HG03175 (cell line): ENCODE measurements around the gene NOS1AP.
"Not testable (repeated sequence)": the region's sequence is repeated elsewhere in the genome, so short reads cannot be mapped to it uniquely, and the experiment has no call there.

Experiments used
- ATAC-seq: cut with Tn5 transposase; IDR thresholded peaks from one replicate; pipeline ENCODE4 v1.9.1; 2021; ENCODE audit warnings: mild to moderate bottlenecking, moderate library complexity; ENCODE audit not compliant: unreplicated experiment

NOS1AP gene

DNA sequence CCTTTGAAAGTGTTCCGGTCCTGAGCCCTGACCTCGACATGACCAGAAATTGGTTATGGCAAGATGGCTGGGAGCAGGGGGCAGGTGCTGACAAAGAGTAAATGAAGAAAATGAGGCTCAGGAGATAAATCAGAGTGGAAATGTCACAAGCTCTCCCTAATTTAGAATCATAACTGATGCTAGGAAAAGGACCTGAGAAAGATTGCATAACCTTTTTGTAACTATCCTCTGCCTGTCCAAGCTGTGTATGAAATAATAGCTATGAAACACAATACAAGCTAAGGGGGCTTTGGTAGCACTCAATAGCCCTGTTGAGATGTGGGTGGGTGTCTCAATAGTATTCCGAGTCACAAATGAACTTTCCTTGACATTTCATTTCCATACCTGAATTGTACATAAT lies 12.9 kb upstream of the NOS1AP start:
- ATAC-seq: no peak

GRCh38 chr1:162059721-162060120 lies 9.8 kb upstream of the NOS1AP start:
- no peak for ATAC-seq

- ATAC-seq: no peak
These were observed 9.2 kb upstream of the NOS1AP start for GRCh38 chr1:162060314-162060713.

DNA sequence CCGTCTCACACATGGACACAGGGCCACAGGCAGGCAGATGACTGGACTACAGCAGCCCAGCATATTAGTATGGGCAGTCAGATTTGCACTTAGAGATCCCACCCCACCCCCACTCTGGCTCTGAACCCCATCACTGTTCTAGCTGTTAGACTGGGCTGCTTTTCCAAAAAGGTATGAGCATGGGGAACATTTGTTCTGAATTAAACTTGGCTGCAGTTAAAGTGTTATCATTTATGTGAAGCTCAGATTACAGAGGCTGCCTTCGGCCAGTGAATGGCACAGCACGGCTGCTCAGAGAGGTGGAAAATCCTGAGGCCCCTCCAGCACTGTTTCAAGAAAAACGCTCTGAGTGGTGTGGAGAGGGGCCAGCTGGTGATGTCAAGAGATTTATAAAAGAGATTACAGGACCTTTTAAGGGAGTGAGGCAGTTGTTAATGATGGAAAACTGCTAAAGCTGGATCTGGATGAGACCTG lies 6.9 kb upstream of the NOS1AP start:
- ATAC-seq: no peak

DNA sequence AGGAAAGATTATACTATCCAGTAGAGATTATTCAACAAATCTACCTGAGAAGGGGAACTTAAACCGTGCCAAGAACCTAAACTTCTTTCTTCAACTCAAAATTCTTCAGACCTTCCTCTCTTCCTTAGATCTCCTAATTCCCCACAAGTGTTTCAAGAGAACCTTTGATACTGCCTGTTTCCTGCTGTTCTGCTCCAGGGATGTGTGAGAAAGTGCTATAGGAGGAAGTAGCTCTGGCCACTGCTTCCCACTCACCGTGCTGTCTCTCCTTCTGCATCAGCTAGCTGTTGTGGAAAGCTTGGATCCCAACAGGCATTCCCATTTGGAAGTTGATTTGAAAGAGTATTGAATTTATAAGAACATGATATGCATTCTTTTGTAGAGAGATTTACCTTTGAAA lies 4.5 kb upstream of the NOS1AP start:
- no peak for ATAC-seq

GRCh38 chr1:162066836-162067235 lies 2.7 kb upstream of the NOS1AP start:
- ATAC-seq: not testable (repeated sequence)

GRCh38 chr1:162067466-162067865 lies 2.0 kb upstream of the NOS1AP start:
- no peak for ATAC-seq

DNA sequence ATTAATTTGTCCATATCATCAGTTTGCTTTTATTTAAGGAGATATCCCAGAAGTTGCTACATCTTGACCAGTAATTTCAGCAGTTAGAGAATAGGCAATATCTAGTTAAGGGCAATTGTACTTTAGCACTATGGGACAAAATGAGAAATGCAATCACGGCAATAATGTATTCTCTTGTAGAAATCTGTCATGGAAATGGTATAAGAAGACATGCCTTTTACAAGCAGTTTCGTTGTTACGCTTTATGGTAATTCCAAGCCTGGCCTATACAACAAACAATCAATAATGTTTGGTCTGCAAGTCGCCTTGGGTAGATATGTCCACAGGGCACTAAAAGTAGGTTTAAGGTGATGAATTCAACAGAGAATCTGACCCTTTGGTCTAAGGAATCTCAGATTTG lies 1.2 kb upstream of the NOS1AP start:
- no peak for ATAC-seq

GRCh38 chr1:162070094-162070748 lies 730 bp downstream of the NOS1AP start:
- ATAC-seq: peak; percentile 4

GRCh38 chr1:162070825-162071224 lies 1.3 kb downstream of the NOS1AP start:
- ATAC-seq: no peak

DNA sequence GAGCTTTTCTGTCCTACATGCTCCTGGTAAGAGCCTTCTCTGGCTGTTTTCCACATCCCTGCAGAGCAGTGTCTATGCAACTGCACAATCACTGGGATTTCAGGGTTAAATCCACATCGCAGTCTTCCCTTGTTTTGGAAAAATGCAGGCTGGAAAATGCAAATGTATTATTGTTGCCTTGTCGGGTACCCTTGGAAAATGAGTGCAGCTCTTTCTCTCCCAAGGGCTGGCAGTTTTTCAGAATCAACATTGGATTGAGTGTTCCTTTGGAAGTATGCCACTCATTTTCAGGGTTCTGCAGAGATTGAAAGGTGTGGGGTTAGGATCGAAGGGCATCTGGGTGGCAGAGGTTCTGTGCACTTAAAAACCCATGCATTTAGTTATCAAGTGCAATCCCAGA lies 3.2 kb downstream of the NOS1AP start:
- ATAC-seq: no peak

DNA sequence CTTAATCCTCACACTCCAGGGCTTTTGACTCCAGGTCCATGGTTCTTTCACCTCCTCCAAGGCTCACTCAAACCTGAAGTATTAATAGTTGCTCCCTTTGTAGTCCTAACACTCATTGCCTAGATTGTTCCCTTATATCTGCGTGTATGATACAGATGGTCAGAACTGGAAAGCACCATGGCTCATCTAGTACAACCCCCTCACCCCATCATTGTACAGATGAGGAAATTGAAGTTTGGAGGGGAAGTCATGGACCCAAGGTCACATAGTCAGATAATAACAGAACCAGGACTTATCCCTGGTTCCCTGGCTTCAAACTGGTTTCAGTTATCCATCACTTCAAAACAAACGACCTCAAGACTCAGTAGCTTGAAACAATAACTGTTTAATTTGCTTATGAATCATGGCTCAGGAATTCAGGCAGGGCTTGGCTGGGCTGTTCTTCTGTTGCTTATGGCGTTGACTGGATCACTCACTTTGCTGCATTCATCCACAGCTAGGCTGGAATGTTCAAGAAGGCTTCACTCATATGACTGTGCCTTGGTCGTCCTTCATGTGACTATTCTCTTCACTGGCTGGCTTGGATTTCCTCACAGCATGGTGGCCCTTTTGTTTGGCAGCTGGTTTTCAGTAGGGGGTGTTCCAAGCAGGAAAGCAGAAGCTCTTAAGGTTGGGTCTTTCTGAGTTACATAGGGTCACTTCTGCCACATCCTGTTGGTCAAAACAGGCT lies 5.0 kb downstream of the NOS1AP start:
- no peak for ATAC-seq

DNA sequence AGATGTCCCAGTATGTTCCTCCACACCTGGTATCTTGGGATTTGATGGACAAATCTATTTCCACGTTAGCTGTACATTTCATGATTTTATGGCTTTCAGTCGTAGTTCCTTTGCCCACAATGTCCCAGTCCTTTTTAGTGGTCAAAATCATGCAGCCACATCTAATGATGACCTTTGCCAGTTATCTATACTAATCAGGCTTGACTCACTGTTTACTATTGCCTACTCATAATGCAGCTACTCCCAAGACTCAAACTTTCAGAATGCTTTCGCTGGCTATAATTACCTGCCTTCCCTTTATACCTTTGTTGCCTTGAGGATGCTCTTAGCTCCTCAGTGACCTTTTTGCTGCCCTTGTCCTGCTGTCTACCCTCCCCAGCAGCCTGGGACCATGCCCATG lies 6.4 kb downstream of the NOS1AP start:
- no peak for ATAC-seq

DNA sequence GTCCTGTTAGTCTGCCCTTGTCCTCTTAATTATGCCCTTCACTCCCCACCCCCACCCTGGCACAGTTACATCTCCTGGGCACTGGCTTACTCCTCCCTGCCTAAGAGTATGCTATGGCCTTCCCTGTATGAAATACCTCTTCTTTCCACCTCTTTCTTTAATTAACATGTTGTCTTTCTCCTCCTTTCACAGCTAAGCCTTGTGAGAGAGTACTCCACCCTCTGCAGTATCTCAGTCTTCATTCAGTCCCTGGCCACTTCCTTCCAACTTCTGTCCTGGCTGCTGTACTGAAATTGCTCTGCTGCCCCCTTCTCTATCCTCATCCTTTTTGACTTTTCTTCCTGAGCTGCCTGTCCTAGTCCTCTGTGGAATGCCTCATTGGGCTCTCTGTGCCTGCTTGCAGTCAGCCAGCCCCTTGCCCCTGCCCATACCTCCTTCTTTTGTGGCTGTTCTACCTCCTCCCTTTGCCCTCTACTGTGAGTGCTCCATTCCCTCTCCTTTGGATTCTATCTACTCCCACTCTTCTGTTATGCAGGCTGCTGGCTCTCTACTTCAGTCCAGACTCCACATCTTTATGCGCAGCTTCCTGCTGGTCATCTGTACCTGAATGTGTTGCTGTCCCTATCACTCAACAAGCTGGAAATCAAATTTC lies 8.3 kb downstream of the NOS1AP start:
- ATAC-seq: no peak

DNA sequence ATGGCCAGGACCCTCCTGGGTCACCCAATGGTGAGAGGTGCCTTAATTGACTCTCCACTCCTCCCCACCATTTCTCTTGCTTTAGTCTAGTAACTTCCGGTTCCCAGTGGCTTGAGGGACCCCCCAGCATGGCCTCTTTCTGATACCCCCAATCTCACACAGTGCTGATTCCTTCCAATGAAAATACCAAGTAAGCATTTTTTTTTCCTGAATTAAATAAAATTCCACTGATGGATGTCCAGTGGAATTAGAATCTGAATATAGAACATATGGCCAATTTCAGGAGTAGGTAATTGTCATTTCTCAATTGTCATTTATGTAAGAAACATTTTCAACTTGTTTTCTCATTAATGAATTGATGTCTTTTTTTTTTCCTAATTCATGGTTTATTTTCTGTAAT lies 9.5 kb downstream of the NOS1AP start:
- ATAC-seq: no peak

DNA sequence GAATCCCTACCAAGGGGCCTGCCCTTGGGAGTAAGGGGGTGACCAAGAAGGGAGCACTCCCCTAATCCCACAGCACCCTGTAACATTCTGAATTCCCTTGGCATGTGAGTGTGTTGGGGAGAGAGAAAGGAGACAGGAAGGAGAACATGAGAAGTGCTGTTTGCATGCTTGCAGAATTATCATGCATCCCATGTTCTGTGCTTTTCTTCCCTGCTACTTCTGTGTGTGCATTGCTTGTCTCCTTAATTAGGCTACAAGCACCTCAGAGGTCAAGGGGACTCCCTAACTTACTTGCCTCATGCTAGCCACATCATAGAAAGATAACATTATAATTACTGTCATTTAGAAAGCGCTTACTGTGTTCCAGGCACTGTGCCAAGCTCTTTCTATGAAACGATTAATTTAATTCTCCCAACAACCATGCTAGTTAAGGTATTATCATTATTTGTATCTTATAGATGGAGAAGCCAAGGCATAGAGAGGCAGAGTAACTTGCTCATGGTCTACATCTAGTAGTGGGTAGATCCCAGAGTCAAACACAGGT lies 11.1 kb downstream of the NOS1AP start:
- no peak for ATAC-seq

DNA sequence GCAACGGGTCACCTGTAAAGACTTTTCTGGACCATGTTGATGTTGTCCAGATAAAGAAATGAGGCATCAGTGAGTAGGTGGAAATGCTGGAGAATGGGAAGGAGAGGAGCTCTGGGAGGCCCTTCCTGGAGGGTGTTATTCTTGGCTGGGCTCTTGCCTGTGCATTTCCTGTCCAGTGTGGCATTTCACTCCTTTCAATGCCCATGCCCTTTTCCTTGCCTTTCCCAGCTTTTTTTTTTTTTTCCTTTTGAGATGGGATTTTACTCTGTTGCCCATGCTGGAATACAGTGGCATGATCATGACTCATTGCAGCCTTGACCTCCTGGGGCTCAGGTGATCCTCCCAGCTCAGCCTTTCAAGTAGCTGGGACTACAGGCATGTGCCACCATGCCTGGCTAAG lies 11.8 kb downstream of the NOS1AP start:
- no peak for ATAC-seq

GRCh38 chr1:162082080-162082479 lies 12.6 kb downstream of the NOS1AP start:
- not testable (repeated sequence) for ATAC-seq

DNA sequence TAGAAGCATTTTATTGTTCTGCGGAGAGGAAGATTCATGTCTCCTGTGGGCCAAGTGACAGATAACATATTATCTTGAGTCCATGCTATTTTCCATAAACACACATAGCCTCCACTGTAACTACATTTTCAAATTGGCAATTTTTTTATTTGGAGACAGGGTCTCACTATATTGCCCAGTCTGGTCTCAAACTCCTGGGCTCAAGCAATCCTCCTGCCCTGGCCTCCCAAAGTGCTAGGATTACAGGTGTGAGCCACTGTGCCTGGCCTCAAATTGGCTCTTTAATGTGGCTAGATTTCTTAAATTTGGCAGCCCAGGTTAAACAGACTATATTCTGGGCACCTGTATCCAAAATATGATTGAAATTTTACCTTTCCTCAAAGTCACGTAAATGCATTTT lies 13.8 kb downstream of the NOS1AP start:
- ATAC-seq: no peak

GRCh38 chr1:162085991-162086390 lies 16.5 kb downstream of the NOS1AP start:
- no peak for ATAC-seq

- no peak for ATAC-seq
These were observed 17.6 kb downstream of the NOS1AP start for GRCh38 chr1:162087111-162087510.

GRCh38 chr1:162087574-162087973 lies 18.1 kb downstream of the NOS1AP start:
- no peak for ATAC-seq
